PC-9 (cell line): ENCODE results near the gene UPF2. TPM values are rescaled to one million over a fixed set of nuclear protein-coding genes. Genes with fewer than 3 reads are reported as not detected.

ENCODE experiments used
- BruUV-seq: library from RNA; stranded (reverse); fragments of 400-500 nt; replicated peaks from 2 replicates; lab custom pipeline; 2021; lab: Mats Ljungman, UMichigan
- CTCF ChIA-PET: fragments of 300-600 bp; sonication (Branson Sonifier 250); formaldehyde crosslinking; loops from one replicate; lab custom pipeline; 2022; ENCODE audit warnings: antibody characterized with exemption; lab: Charles Lee
- POLR2A ChIA-PET: fragments of 300-600 bp; sonication (Branson Sonifier 250); formaldehyde crosslinking; loops from one replicate; lab custom pipeline; 2022; ENCODE audit warnings: antibody characterized with exemption; ENCODE audit not compliant: unreplicated experiment; lab: Charles Lee
- DNase-seq, 2 experiments: peaks; one replicate each; pipeline versions ENCODE4 v3.0.0 to v3.0.0-alpha.2; 2015 to 2022; ENCODE audit warnings: mixed read lengths in 1 of 2
- H2AFZ ChIP-seq: fragments of 200-600 bp; sonication (generic); 2 replicates; pipeline ENCODE4 v1.8.1; 2017; ENCODE audit warnings: antibody characterized with exemption
- H3F3A ChIP-seq: fragments of 200-600 bp; sonication (generic); 2 replicates; pipeline ENCODE4 v1.8.1; 2017; ENCODE audit warnings: antibody characterized with exemption, mild to moderate bottlenecking, low read depth; ENCODE audit not compliant: insufficient read depth
- H3K27ac ChIP-seq: fragments of 200-600 bp; sonication (generic); 2 replicates; pipeline ENCODE4 v1.6.1; 2016; ENCODE audit warnings: mixed run types
- H3K27me3 ChIP-seq: fragments of 200-600 bp; sonication (generic); 2 replicates; pipeline ENCODE4 v1.6.1; 2016; ENCODE audit warnings: low read depth, mixed run types; ENCODE audit not compliant: insufficient read depth
- H3K36me3 ChIP-seq: fragments of 200-600 bp; sonication (generic); 2 replicates; pipeline ENCODE4 v1.6.1; 2016; ENCODE audit warnings: low read depth, mixed run types
- H3K4me1 ChIP-seq: fragments of 200-600 bp; sonication (generic); replicated peaks from 2 replicates; pipeline ENCODE4 v1.6.1; 2016; ENCODE audit warnings: mixed run types; ENCODE audit not compliant: insufficient read depth
- H3K4me2 ChIP-seq: fragments of 200-600 bp; sonication (generic); 2 replicates; pipeline ENCODE4 v1.6.1; 2017; ENCODE audit warnings: mixed run types
- H3K4me3 ChIP-seq: fragments of 200-600 bp; sonication (generic); 2 replicates; pipeline ENCODE4 v1.6.1; 2016; ENCODE audit warnings: mixed run types
- H3K79me2 ChIP-seq: fragments of 200-600 bp; sonication (generic); 2 replicates; pipeline ENCODE4 v1.6.1; 2017; ENCODE audit warnings: low read depth, mixed run types
- H3K9me2 ChIP-seq: fragments of 200-600 bp; sonication (generic); 2 replicates; pipeline ENCODE4 v1.8.1; 2017; ENCODE audit warnings: mild to moderate bottlenecking; ENCODE audit not compliant: insufficient read depth
- H3K9me3 ChIP-seq: fragments of 200-600 bp; sonication (generic); 2 replicates; pipeline ENCODE4 v1.8.1; 2016; ENCODE audit warnings: low read depth; ENCODE audit not compliant: insufficient read depth
- H4K20me1 ChIP-seq: fragments of 200-600 bp; sonication (generic); 2 replicates; pipeline ENCODE4 v1.8.1; 2017; ENCODE audit not compliant: insufficient read depth
- EZH2 ChIP-seq: fragments of 200-600 bp; sonication (generic); IDR thresholded peaks from 2 replicates; pipeline ENCODE4 v1.8.0; 2017; ENCODE audit warnings: antibody characterized with exemption, low read depth
- intact Hi-C: fragments of 100-400 bp; cut with micrococcal nuclease; formaldehyde crosslinking; loops from one replicate; pipeline ENCODE4 v1.10.0; 2022; ENCODE audit not compliant: unreplicated experiment
- total RNA-seq: library from RNA; stranded (reverse); gene quantifications from 2 replicates; pipeline ENCODE4 v1.2.3, GENCODE V29; 2021
- TF ChIP-seq, protein P1 (sequence below): fragments of 200-600 bp; sonication (generic); conservative IDR thresholded peaks from 2 replicates; pipeline ENCODE4 v1.6.1; 2017; ENCODE audit warnings: mixed run types, antibody characterized with exemption, mild to moderate bottlenecking, moderate library complexity

Gene UPF2
- total RNA-seq, 1 experiment from 2014 or later, result 25.9 TPM

DNA sequence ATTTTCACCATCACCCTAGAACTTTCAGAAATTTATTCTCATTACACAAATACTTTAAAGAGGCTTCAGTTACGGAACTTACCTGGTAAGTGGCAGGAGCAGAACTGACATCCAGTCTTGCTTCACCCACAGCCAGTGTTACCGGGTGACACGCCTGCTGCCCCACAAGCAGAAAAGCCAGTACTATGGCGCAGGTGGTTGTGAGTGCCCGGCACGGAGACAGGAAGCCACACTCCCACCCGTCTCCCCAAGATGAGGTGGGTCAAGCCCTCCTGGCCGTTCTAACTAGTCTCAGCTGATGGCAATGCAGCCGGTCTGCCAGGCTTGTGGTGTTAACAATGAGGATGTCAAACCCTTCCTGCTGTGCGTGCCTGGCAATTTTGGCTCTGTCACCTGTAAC, 132.5 kb downstream of the UPF2 start:
- ChIA-PET POLR2A (no interaction called here), CTCF (no interaction called here)
- intact Hi-C loops, result no loop called here
- H3K4me3 ChIP-seq, result no peak overlapping the region
- no peaks in the 10 kb centered on the region for H3K36me3 ChIP-seq
- no peak overlapping the region for H3K4me2 ChIP-seq
- H3K27ac ChIP-seq, result no peak overlapping the region
- TF ChIP-seq EZH2, result no peak
- no peaks in the 10 kb centered on the region for H4K20me1 ChIP-seq
- no peak overlapping the region for H2AFZ ChIP-seq
- no peaks in the 10 kb centered on the region for H3K9me3 ChIP-seq
- no peaks in the 10 kb centered on the region for H3K4me1 ChIP-seq
- no peak for DNase-seq
- no peaks in the 10 kb centered on the region for H3F3A ChIP-seq
- H3K9me2 ChIP-seq, result no peaks in the 10 kb centered on the region
- H3K79me2 ChIP-seq, result no peaks in the 10 kb centered on the region
- no TSS peak for BruUV-seq
- H3K27me3 ChIP-seq, result no peaks in the 10 kb centered on the region

DNA sequence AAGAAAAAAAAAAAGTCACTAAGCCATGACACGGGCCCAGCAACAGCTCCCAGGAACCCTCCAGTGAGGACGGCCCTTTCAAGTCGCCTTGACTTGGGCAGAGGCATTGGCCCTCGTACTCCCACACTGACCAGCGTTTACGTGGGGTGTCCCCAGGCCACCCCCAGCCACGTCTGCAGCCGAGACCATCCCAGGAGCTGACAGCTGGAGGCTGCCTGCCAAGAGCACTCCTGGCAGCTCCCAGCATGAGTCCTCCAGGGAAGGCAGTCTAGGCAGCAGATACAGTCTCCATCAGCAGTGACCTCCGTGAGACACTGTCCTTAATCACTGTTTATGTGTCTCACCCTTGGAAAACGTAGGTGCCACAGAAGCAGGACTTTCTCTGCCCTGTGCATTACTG, 133.0 kb downstream of the UPF2 start:
- Histone ChIP-seq H3K79me2 (no peaks in the 10 kb centered on the region), H3K27me3 (no peaks in the 10 kb centered on the region), H3K4me3 (no peak overlapping the region), H3K27ac (no peak overlapping the region), H3F3A (no peaks in the 10 kb centered on the region), H3K4me1 (no peaks in the 10 kb centered on the region), H2AFZ (no peak overlapping the region), H3K9me2 (no peaks in the 10 kb centered on the region), H3K4me2 (no peak overlapping the region), H3K36me3 (no peaks in the 10 kb centered on the region), H3K9me3 (no peaks in the 10 kb centered on the region), H4K20me1 (no peaks in the 10 kb centered on the region)
- DNase-seq, result no peak
- CTCF ChIA-PET, result no interaction called here
- TF ChIP-seq, protein P1, sequence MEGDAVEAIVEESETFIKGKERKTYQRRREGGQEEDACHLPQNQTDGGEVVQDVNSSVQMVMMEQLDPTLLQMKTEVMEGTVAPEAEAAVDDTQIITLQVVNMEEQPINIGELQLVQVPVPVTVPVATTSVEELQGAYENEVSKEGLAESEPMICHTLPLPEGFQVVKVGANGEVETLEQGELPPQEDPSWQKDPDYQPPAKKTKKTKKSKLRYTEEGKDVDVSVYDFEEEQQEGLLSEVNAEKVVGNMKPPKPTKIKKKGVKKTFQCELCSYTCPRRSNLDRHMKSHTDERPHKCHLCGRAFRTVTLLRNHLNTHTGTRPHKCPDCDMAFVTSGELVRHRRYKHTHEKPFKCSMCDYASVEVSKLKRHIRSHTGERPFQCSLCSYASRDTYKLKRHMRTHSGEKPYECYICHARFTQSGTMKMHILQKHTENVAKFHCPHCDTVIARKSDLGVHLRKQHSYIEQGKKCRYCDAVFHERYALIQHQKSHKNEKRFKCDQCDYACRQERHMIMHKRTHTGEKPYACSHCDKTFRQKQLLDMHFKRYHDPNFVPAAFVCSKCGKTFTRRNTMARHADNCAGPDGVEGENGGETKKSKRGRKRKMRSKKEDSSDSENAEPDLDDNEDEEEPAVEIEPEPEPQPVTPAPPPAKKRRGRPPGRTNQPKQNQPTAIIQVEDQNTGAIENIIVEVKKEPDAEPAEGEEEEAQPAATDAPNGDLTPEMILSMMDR, result no peak
- no peak for TF ChIP-seq EZH2
- intact Hi-C loops, result no loop called here
- POLR2A ChIA-PET, result no interaction called here
- BruUV-seq, result no TSS peak

DNA sequence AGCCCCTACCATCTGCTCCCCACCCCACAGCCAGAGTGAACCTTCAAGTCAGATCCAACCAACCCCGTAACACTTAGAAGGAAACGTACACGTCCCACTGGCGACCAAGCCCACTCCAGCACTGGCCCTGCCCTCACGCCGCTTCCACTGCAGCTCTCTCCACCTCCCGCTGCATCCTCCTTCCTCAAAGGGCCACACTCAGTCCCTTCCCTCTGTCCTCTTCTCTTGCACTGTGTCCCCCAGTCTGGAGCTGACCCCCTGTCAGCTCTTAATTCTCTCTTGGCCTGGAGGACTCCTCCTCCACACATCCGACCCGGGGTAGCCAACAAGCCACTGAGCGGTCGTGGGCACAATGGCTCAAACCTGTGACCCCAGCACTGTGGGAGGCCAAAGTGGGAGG, 133.6 kb downstream of the UPF2 start:
- ChIA-PET CTCF (interaction anchor here (0.6 kb wide), 1 partner anchor 28 kb away, joined by 3 read pairs; no protein-coding TSS in a partner anchor), POLR2A (no interaction called here)
- H4K20me1 ChIP-seq, result no peaks in the 10 kb centered on the region
- H3F3A ChIP-seq, result no peaks in the 10 kb centered on the region
- H3K9me2 ChIP-seq, result no peaks in the 10 kb centered on the region
- no peaks in the 10 kb centered on the region for H3K9me3 ChIP-seq
- H3K27ac ChIP-seq, result no peak overlapping the region
- H3K4me2 ChIP-seq, result no peak overlapping the region
- no TSS peak for BruUV-seq
- H3K79me2 ChIP-seq, result no peaks in the 10 kb centered on the region
- no peak for DNase-seq
- H2AFZ ChIP-seq, result no peak overlapping the region
- no peak overlapping the region for H3K4me3 ChIP-seq
- intact Hi-C loops, result no loop called here
- TF ChIP-seq EZH2, result no peak
- TF ChIP-seq, protein P1, result no peak
- H3K4me1 ChIP-seq, result no peaks in the 10 kb centered on the region
- no peaks in the 10 kb centered on the region for H3K27me3 ChIP-seq
- H3K36me3 ChIP-seq, result no peaks in the 10 kb centered on the region

DNA sequence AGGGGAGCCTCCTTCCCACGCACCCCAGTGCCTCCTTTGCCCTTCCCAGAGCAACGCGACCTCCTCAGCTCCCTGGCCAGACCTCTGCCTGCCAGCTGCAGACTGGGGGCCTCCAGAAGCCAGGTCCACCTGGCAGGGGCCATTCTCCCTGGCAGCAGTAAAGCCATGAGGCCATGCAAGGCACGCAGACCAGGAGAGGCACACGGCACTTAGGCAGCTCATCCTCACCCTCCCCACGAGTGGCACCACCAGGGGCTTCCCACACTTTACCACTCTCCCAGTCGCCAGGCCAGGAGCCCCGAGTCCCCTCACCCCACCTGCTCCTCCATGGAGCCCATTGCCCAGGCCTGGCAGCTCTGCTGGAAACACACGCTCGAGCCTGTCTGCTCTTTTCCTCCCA, 134.1 kb downstream of the UPF2 start:
- no peaks in the 10 kb centered on the region for H3K9me3 ChIP-seq
- H3K4me3 ChIP-seq, result no peak overlapping the region
- no peak for DNase-seq
- intact Hi-C loops, result no loop called here
- H4K20me1 ChIP-seq, result no peaks in the 10 kb centered on the region
- no TSS peak for BruUV-seq
- no peaks in the 10 kb centered on the region for H3K9me2 ChIP-seq
- no peaks in the 10 kb centered on the region for H3K27me3 ChIP-seq
- no peaks in the 10 kb centered on the region for H3K36me3 ChIP-seq
- no peak overlapping the region for H3K27ac ChIP-seq
- no peaks in the 10 kb centered on the region for H3K4me1 ChIP-seq
- no peaks in the 10 kb centered on the region for H3F3A ChIP-seq
- ChIA-PET CTCF (interaction anchor here (0.6 kb wide), 1 partner anchor 29 kb away, joined by 3 read pairs; no protein-coding TSS in a partner anchor), POLR2A (no interaction called here)
- no peak for TF ChIP-seq EZH2
- TF ChIP-seq, protein P1, result no peak
- H2AFZ ChIP-seq, result no peak overlapping the region
- no peak overlapping the region for H3K4me2 ChIP-seq
- no peaks in the 10 kb centered on the region for H3K79me2 ChIP-seq
